HepG2 (cell line): ENCODE results near the gene F7. TPM values are rescaled to one million over a fixed set of nuclear protein-coding genes. Genes with fewer than 3 reads are reported as not detected.
"Not testable (repeated sequence)": the region's sequence is repeated elsewhere in the genome, so short reads cannot be mapped to it uniquely, and the experiment has no call there.

Experiments
- ATAC-seq: fragments of 200-7000 bp; cut with Tn5 transposase; 3 replicates; pipeline ENCODE4 v1.9.1; 2020; ENCODE audit warnings: mild to moderate bottlenecking, moderate library complexity
- BruUV-seq: library from RNA; stranded (reverse); fragments of 400-500 nt; replicated peaks from 2 replicates; lab custom pipeline; 2021; lab: Mats Ljungman, UMichigan
- CTCF ChIA-PET: fragments of 300-600 bp; formaldehyde crosslinking; extraction: SDS; loops from one replicate; lab custom pipeline; 2021; ENCODE audit warnings: low total read pairs, inconsistent platforms, low intra/inter-chr PET ratio; lab: Yijun Ruan, JAX
- POLR2A ChIA-PET: fragments of 350-600 bp; sonication (Branson Sonifier 250); formaldehyde crosslinking; loops from one replicate; lab custom pipeline; 2020; ENCODE audit warnings: antibody characterized with exemption, inconsistent platforms; lab: Yijun Ruan, JAX
- DNase-seq: peaks from one replicate; pipeline ENCODE4 v3.0.0-alpha.2; 2015; ENCODE audit warnings: low spot score
- FAIRE-seq: peaks from 3 replicates; lab custom pipeline; 2011; peaks lifted over from hg19 to GRCh38; lab: Jason Lieb, UNC
- H2AFZ ChIP-seq: one replicate; pipeline ENCODE4 v1.6.1; 2011; ENCODE audit warnings: low read length, inconsistent platforms
- H3K27ac ChIP-seq: fragments of 300-600 bp; 3 replicates; pipeline ENCODE4 v1.8.0; 2011; ENCODE audit warnings: mixed run types, mild to moderate bottlenecking, mixed read lengths, low read length, inconsistent platforms; ENCODE audit not compliant: insufficient read depth; ENCODE audit errors: extremely low read length
- H3K27me3 ChIP-seq, 2 experiments: fragments of 200-600 bp in 1 of 2; 2 replicates in 1 of 2; 3 replicates in 1 of 2; pipeline versions ENCODE4 v1.6.0 to v1.8.0; 2011; ENCODE audit warnings: low read length in 2 of 2, mild to moderate bottlenecking in 2 of 2, moderate library complexity in 2 of 2, inconsistent platforms in 1 of 2; ENCODE audit not compliant: insufficient read depth in 2 of 2, control insufficient read depth in 1 of 2
- H3K36me3 ChIP-seq, 2 experiments: fragments of 200-600 bp in 1 of 2; replicated peaks in 1 of 2; 2 replicates in 1 of 2; 3 replicates in 1 of 2; pipeline versions ENCODE4 v1.5.1 to v1.8.0; 2011; ENCODE audit warnings: low read length in 2 of 2, inconsistent platforms in 1 of 2; ENCODE audit not compliant: insufficient read depth in 2 of 2, control insufficient read depth in 1 of 2
- H3K4me1 ChIP-seq: 2 replicates; pipeline ENCODE4 v1.5.1; 2012; ENCODE audit warnings: low read length, inconsistent platforms; ENCODE audit not compliant: insufficient read depth
- H3K4me2 ChIP-seq: 2 replicates; pipeline ENCODE4 v1.6.0; 2011; ENCODE audit warnings: low read depth, low read length, inconsistent platforms
- H3K4me3 ChIP-seq, 3 experiments: fragments of 200-600 bp in 1 of 3; sonication (generic), shearing (Covaris generic) in 1 of 3; replicated peaks in 1 of 3; 2 replicates each; pipeline ENCODE4 v1.5.1; 2011 to 2016; ENCODE audit warnings: low read length in 3 of 3, inconsistent platforms in 2 of 3, low read depth in 2 of 3, mild to moderate bottlenecking in 2 of 3, control low read depth in 1 of 3, mixed read lengths in 1 of 3; ENCODE audit not compliant: insufficient read depth in 1 of 3
- H3K79me2 ChIP-seq: one replicate; pipeline ENCODE4 v1.6.1; 2011; ENCODE audit warnings: low read length, inconsistent platforms; ENCODE audit not compliant: insufficient read depth
- H3K9ac ChIP-seq: 2 replicates; pipeline ENCODE4 v1.6.0; 2011; ENCODE audit warnings: mild to moderate bottlenecking, low read depth, low read length, inconsistent platforms; ENCODE audit not compliant: insufficient read depth
- H3K9me3 ChIP-seq: 2 replicates; pipeline ENCODE4 v1.5.1; 2012; ENCODE audit warnings: mild to moderate bottlenecking, low read length
- H4K20me1 ChIP-seq: 2 replicates; pipeline ENCODE4 v1.6.0; 2011; ENCODE audit warnings: inconsistent platforms, mild to moderate bottlenecking, low read length, moderate library complexity; ENCODE audit not compliant: insufficient read depth
- BHLHE40 ChIP-seq: IDR thresholded peaks from 2 replicates; pipeline ENCODE4 v1.6.1; 2011; ENCODE audit warnings: low read length, improper control_type of control experiment
- CEBPB ChIP-seq: IDR thresholded peaks from 2 replicates; pipeline ENCODE4 v1.6.1; 2011; ENCODE audit warnings: low read depth, low read length, improper control_type of control experiment, borderline replicate concordance
- IRX3 ChIP-seq: sonication (generic); formaldehyde crosslinking; IDR thresholded peaks from 2 replicates; pipeline ENCODE4 v1.8.1; 2023; ENCODE audit warnings: mild to moderate bottlenecking, low read depth, missing genetic modification reagents, borderline replicate concordance
- MATR3 ChIP-seq: sonication (generic); formaldehyde crosslinking; IDR thresholded peaks from 2 replicates; pipeline ENCODE4 v1.4.0; 2020; ENCODE audit warnings: missing genetic modification reagents
- ZNF296 ChIP-seq: sonication (generic); formaldehyde crosslinking; conservative IDR thresholded peaks from 2 replicates; pipeline ENCODE4 v1.5.0; 2020; ENCODE audit warnings: mild to moderate bottlenecking, missing genetic modification reagents
- ZNF446 ChIP-seq: sonication (generic); formaldehyde crosslinking; IDR thresholded peaks from 2 replicates; pipeline ENCODE4 v1.5.0; 2020; ENCODE audit warnings: mild to moderate bottlenecking, missing genetic modification reagents
- ZSCAN21 ChIP-seq: sonication (generic); formaldehyde crosslinking; IDR thresholded peaks from 2 replicates; pipeline ENCODE4 v1.8.0; 2022; ENCODE audit warnings: mild to moderate bottlenecking, missing genetic modification reagents, moderate library complexity, borderline replicate concordance
- WGBS: methylation state at CpG from one replicate; pipeline ENCODE4 v1.1.6; 2017; ENCODE audit warnings: low lambda C conversion rate; 5-methylcytosine and 5-hydroxymethylcytosine counted together
- in situ Hi-C: cut with HindIII; loops from 2 replicates; pipeline ENCODE4 v1.10.0; 2017; ENCODE audit warnings: low pct_unique_long_range_greater_than_20kb; ENCODE audit not compliant: extremely low pct_ligation_motif_present
- intact Hi-C: fragments of 100-400 bp; cut with micrococcal nuclease; formaldehyde crosslinking; loops from one replicate; pipeline ENCODE4 v1.10.0; 2022; ENCODE audit not compliant: unreplicated experiment
- polyA plus RNA-seq, 8 experiments: library from polyadenylated mRNA; depleted of rRNA in 3 of 8; stranded (reverse) in 7 of 8; unstranded in 1 of 8; fragments of >200 nt; fragmentation: Illumina TruSeq in 4 of 8; extraction: Trizol in 4 of 8; gene quantifications; 2 replicates each; pipeline versions ENCODE4 v1.2.1 to v1.2.3, GENCODE V29; 2011 to 2016; ENCODE audit warnings: low read depth in 4 of 8, missing spikeins in 1 of 8, mixed read lengths in 1 of 8; ENCODE audit not compliant: insufficient read depth in 1 of 8
- total RNA-seq, 5 experiments: library from RNA; depleted of rRNA; stranded (reverse); fragments of >200 nt; fragmentation: Illumina TruSeq; extraction: Trizol; gene quantifications; 2 replicates each; pipeline ENCODE4 v1.2.3, GENCODE V29; 2016; ENCODE audit warnings: low read depth in 1 of 5
- TF ChIP-seq, protein P1 (sequence below): sonication (generic); formaldehyde crosslinking; IDR thresholded peaks from 2 replicates; pipeline ENCODE4 v1.4.0; 2020; ENCODE audit warnings: missing genetic modification reagents

F7 gene
- total and polyA plus RNA-seq, 2 of the 13 experiments (the other 11 are each of a cell fraction or from before 2014, with no cell fraction given): 12.6 to 26.5 TPM

DNA sequence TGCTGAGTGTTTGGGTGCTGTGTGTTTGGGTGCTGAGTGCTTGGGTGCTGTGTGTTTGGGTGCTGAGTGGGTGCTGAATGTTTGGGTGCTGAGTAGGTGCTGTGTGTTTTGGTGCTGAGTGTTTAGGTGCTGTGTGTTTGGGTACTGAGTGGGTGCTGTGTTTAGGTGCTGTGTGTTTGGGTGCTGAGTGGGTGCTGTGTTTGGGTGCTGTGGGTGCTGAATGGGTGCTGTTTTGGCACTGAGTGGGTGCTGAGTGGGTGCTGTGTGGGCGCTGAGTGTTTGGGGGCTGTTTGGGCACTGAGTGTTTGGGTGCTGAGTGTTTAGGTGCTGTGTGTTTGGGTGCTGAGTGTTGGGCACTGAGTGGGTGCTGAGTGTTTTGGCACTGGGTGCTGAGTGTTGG is 48.5 kb upstream of the F7 start (continued):
- TF ChIP-seq CEBPB (no peak), BHLHE40 (no peak), ZNF296 (CRISPR knock-in tag) (no peak), IRX3 (CRISPR knock-in tag) (no peak), MATR3 (CRISPR knock-in tag) (no peak)
- TF ChIP-seq, protein P1, sequence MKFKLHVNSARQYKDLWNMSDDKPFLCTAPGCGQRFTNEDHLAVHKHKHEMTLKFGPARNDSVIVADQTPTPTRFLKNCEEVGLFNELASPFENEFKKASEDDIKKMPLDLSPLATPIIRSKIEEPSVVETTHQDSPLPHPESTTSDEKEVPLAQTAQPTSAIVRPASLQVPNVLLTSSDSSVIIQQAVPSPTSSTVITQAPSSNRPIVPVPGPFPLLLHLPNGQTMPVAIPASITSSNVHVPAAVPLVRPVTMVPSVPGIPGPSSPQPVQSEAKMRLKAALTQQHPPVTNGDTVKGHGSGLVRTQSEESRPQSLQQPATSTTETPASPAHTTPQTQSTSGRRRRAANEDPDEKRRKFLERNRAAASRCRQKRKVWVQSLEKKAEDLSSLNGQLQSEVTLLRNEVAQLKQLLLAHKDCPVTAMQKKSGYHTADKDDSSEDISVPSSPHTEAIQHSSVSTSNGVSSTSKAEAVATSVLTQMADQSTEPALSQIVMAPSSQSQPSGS (CRISPR knock-in tag): no peak

DNA sequence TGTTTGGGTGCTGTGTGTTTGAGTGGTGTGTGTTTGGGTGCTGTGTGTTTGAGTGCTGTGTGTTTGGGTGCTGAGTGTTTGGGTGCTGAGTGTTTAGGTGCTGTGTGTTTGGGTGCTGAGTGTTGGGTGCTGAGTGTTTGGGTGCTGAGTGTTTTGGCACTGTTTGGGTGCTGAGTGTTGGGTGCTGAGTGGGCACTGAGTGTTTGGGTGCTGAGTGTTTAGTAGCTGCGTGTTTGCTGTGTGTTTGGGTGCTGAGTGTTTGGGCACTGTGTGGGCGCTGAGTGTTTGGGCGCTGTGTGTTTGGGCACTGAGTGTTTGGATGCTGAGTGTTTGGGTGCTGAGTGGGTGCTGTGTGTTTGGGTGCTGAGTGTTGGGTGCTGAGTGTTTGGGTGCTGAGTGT is 48.0 kb upstream of the F7 start:
- H4K20me1 ChIP-seq, in situ Hi-C loops, H3K79me2 ChIP-seq, intact Hi-C loops, POLR2A ChIA-PET, FAIRE-seq, ATAC-seq, H3K27me3 ChIP-seq, DNase-seq, H3K4me3 ChIP-seq, H3K9ac ChIP-seq, H3K36me3 ChIP-seq, H3K4me1 ChIP-seq, H3K9me3 ChIP-seq, H3K27ac ChIP-seq, H2AFZ ChIP-seq, H3K4me2 ChIP-seq, CTCF ChIA-PET, BruUV-seq: not testable (repeated sequence)
- WGBS: 98% methylated on average over 3 of the region's 3 CpGs
- TF ChIP-seq ZNF446 (CRISPR knock-in tag) (peak; percentile 67; the same call in 1 of the 2 replicates), ZSCAN21 (CRISPR knock-in tag) (peak; percentile 97)
